ENCODE data around the gene USP24.

The USP24 gene

GRCh38 chr1:55021942-55022546, 193.1 kb downstream of the USP24 start:
- H3K4me3 ChIP-seq (ENCODE audit: low read depth in 1 of 5, low read length in 5 of 5): no peak overlapping the region
- no peak overlapping the region for H3K9ac ChIP-seq (ENCODE audit: low read length in 5 of 5)
- no peaks in the 10 kb centered on the region for H3K9me3 ChIP-seq (ENCODE audit: control insufficient read depth in 5 of 5, low read length in 5 of 5)
- H3K36me3 ChIP-seq (ENCODE audit: control insufficient read depth in 5 of 5, insufficient read depth in 5 of 5, low read length in 5 of 5): no peaks in the 10 kb centered on the region
- peaks cover 0 to 15% (median 6%) of the 10 kb centered on the region in 5 donors for H3K27me3 ChIP-seq (ENCODE audit: control insufficient read depth in 5 of 5, insufficient read depth in 4 of 5, low read length in 5 of 5)
- no peak overlapping the region for H3K27ac ChIP-seq (ENCODE audit: low read depth, low read length)
- peaks cover 0 to 6% (median 4%) of the 10 kb centered on the region in 5 donors for H3K4me1 ChIP-seq (ENCODE audit: control insufficient read depth in 5 of 5, insufficient read depth in 5 of 5, low read length in 5 of 5)

GRCh38 chr1:55018395-55018794, 196.8 kb downstream of the USP24 start:
- H3K4me1 ChIP-seq (ENCODE audit: control insufficient read depth in 5 of 5, insufficient read depth in 5 of 5, low read length in 5 of 5): peaks cover 0 to 6% (median 4%) of the 10 kb centered on the region in 5 donors
- H3K27ac ChIP-seq (ENCODE audit: low read depth, low read length): no peak overlapping the region
- H3K27me3 ChIP-seq (ENCODE audit: control insufficient read depth in 5 of 5, insufficient read depth in 4 of 5, low read length in 5 of 5): peaks cover 4 to 25% (median 16%) of the 10 kb centered on the region in 5 donors
- H3K9me3 ChIP-seq (ENCODE audit: control insufficient read depth in 5 of 5, low read length in 5 of 5): no peaks in the 10 kb centered on the region
- no peak overlapping the region for H3K9ac ChIP-seq (ENCODE audit: low read length in 5 of 5)
- no peaks in the 10 kb centered on the region for H3K36me3 ChIP-seq (ENCODE audit: control insufficient read depth in 5 of 5, insufficient read depth in 5 of 5, low read length in 5 of 5)
- H3K4me3 ChIP-seq (ENCODE audit: low read depth in 1 of 5, low read length in 5 of 5): no peak overlapping the region
